Neural crest cell (in vitro differentiated cells): ENCODE measurements around the gene DNPEP. TPM values are rescaled to one million over a fixed set of nuclear protein-coding genes. Genes with fewer than 3 reads are reported as not detected.

Source experiments
- DNase-seq: peaks from one replicate; pipeline ENCODE4 v3.0.0; 2021; ENCODE audit warnings: low read depth, mixed read lengths, low spot score
- H3K27ac Mint-ChIP-seq: one replicate; pipeline ENCODE4 v1.8.0; 2021; ENCODE audit warnings: mild to moderate bottlenecking, mixed read lengths; ENCODE audit not compliant: unreplicated experiment
- H3K27me3 Mint-ChIP-seq: 2 replicates; pipeline ENCODE4 v1.8.0; 2021; ENCODE audit warnings: low read depth, mild to moderate bottlenecking, mixed read lengths
- H3K36me3 Mint-ChIP-seq: 2 replicates; pipeline ENCODE4 v1.8.0; 2021; ENCODE audit warnings: low read depth, mild to moderate bottlenecking, mixed read lengths
- H3K4me1 Mint-ChIP-seq: 2 replicates; pipeline ENCODE4 v1.8.0; 2021; ENCODE audit warnings: mixed read lengths
- H3K4me3 Mint-ChIP-seq: one replicate; pipeline ENCODE4 v1.8.0; 2021; ENCODE audit warnings: mild to moderate bottlenecking, mixed read lengths
- H3K9me3 Mint-ChIP-seq: 2 replicates; pipeline ENCODE4 v1.8.0; 2021; ENCODE audit warnings: mixed read lengths
- CTCF ChIP-seq: fragments of 200-600 bp; sonication (generic); conservative IDR thresholded peaks from 2 replicates; pipeline ENCODE4 v1.5.0; 2021; ENCODE audit warnings: antibody characterized with exemption, mild to moderate bottlenecking
- total RNA-seq: library from RNA; stranded (reverse); gene quantifications from 2 replicates; pipeline ENCODE4 v1.2.1, GENCODE V29; 2021

The DNPEP gene
- total RNA-seq, 1 donor from 2014 or later = 36.9 TPM

- Mint-ChIP-seq H3K36me3 (peaks cover 2% of the 10 kb centered on the region), H3K4me3 (no peak overlapping the region), H3K27me3 (peaks cover 55% of the 10 kb centered on the region), H3K9me3 (no peaks in the 10 kb centered on the region), H3K27ac (no peak overlapping the region), H3K4me1 (no peaks in the 10 kb centered on the region)
- DNase-seq = no peak
- TF ChIP-seq CTCF = no peak
Measured at GRCh38 chr2:219362072-219362471, 25.6 kb downstream of the DNPEP start.

- TF ChIP-seq CTCF = no peak
- DNase-seq = no peak
Measured at GRCh38 chr2:219358170-219359075, 29.3 kb downstream of the DNPEP start.

GRCh38 chr2:219356834-219357233 lies 30.9 kb downstream of the DNPEP start:
- Mint-ChIP-seq H3K4me3 (no peak overlapping the region), H3K4me1 (no peaks in the 10 kb centered on the region), H3K27ac (no peak overlapping the region), H3K27me3 (peaks cover 91% of the 10 kb centered on the region), H3K36me3 (no peaks in the 10 kb centered on the region), H3K9me3 (no peaks in the 10 kb centered on the region)
- TF ChIP-seq CTCF = no peak
- DNase-seq = no peak

More at GRCh38 chr2:219358170-219359075, 29.3 kb downstream of the DNPEP start:
- H3K4me1 Mint-ChIP-seq = no peaks in the 10 kb centered on the region
- H3K36me3 Mint-ChIP-seq = peaks cover 2% of the 10 kb centered on the region
- H3K27me3 Mint-ChIP-seq = peaks cover 92% of the 10 kb centered on the region
- no peak overlapping the region for H3K4me3 Mint-ChIP-seq
- H3K27ac Mint-ChIP-seq = no peak overlapping the region
- H3K9me3 Mint-ChIP-seq = no peaks in the 10 kb centered on the region

GRCh38 chr2:219354582-219354981 lies 33.1 kb downstream of the DNPEP start:
- no peak overlapping the region for H3K27ac Mint-ChIP-seq
- H3K9me3 Mint-ChIP-seq = no peaks in the 10 kb centered on the region
- TF ChIP-seq CTCF = no peak
- peaks cover 11% of the 10 kb centered on the region for H3K4me1 Mint-ChIP-seq
- DNase-seq = no peak
- H3K36me3 Mint-ChIP-seq = no peaks in the 10 kb centered on the region
- H3K4me3 Mint-ChIP-seq = no peak overlapping the region
- peaks cover 89% of the 10 kb centered on the region for H3K27me3 Mint-ChIP-seq

GRCh38 chr2:219353129-219353528 lies 34.6 kb downstream of the DNPEP start:
- no peaks in the 10 kb centered on the region for H3K9me3 Mint-ChIP-seq
- no peaks in the 10 kb centered on the region for H3K36me3 Mint-ChIP-seq
- H3K27me3 Mint-ChIP-seq = peaks cover 81% of the 10 kb centered on the region
- H3K4me1 Mint-ChIP-seq = peaks cover 11% of the 10 kb centered on the region
- no peak overlapping the region for H3K27ac Mint-ChIP-seq
- no peak for DNase-seq
- TF ChIP-seq CTCF = no peak
- H3K4me3 Mint-ChIP-seq = no peak overlapping the region
